Epithelial cell of proximal tubule (primary cell): ENCODE data around the gene P4HA2. TPM values are rescaled to one million over a fixed set of nuclear protein-coding genes. Genes with fewer than 3 reads are reported as not detected.
A peak's percentile ranks its signal among the peaks of the same experiment; 100 is the strongest.

Source experiments
- DNase-seq: peaks from one replicate; pipeline ENCODE4 v3.0.0-alpha.2; 2011; ENCODE audit warnings: low read depth
- H3K4me3 ChIP-seq: 2 replicates; pipeline ENCODE4 v1.5.1; 2011; ENCODE audit warnings: low read depth, mild to moderate bottlenecking, low read length
- total RNA-seq: library from RNA; depleted of rRNA; stranded (reverse); fragments of >200 nt; gene quantifications from 2 replicates; pipeline ENCODE4 v1.2.3, GENCODE V29; 2015
- TF ChIP-seq, protein P1 (sequence below): conservative IDR thresholded peaks from 2 replicates; pipeline ENCODE4 v1.5.1; 2012; ENCODE audit warnings: low read depth, mild to moderate bottlenecking, low read length

P4HA2 gene
- total RNA-seq, 1 donor from 2014 or later = 92.0 TPM

GRCh38 chr5:132267166-132267739 lies 39.6 kb upstream of the P4HA2 start:
- no peak overlapping the region for H3K4me3 ChIP-seq
- DNase-seq = no peak
- TF ChIP-seq, protein P1, sequence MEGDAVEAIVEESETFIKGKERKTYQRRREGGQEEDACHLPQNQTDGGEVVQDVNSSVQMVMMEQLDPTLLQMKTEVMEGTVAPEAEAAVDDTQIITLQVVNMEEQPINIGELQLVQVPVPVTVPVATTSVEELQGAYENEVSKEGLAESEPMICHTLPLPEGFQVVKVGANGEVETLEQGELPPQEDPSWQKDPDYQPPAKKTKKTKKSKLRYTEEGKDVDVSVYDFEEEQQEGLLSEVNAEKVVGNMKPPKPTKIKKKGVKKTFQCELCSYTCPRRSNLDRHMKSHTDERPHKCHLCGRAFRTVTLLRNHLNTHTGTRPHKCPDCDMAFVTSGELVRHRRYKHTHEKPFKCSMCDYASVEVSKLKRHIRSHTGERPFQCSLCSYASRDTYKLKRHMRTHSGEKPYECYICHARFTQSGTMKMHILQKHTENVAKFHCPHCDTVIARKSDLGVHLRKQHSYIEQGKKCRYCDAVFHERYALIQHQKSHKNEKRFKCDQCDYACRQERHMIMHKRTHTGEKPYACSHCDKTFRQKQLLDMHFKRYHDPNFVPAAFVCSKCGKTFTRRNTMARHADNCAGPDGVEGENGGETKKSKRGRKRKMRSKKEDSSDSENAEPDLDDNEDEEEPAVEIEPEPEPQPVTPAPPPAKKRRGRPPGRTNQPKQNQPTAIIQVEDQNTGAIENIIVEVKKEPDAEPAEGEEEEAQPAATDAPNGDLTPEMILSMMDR = no peak

- DNase-seq = no peak
- TF ChIP-seq, protein P1 = no peak
- no peak overlapping the region for H3K4me3 ChIP-seq
Observed at GRCh38 chr5:132266836-132267160, 39.1 kb upstream of the P4HA2 start.

- DNase-seq = no peak
- no peak overlapping the region for H3K4me3 ChIP-seq
- TF ChIP-seq, protein P1 = no peak
Observed at GRCh38 chr5:132266031-132266835, 38.6 kb upstream of the P4HA2 start.

DNA sequence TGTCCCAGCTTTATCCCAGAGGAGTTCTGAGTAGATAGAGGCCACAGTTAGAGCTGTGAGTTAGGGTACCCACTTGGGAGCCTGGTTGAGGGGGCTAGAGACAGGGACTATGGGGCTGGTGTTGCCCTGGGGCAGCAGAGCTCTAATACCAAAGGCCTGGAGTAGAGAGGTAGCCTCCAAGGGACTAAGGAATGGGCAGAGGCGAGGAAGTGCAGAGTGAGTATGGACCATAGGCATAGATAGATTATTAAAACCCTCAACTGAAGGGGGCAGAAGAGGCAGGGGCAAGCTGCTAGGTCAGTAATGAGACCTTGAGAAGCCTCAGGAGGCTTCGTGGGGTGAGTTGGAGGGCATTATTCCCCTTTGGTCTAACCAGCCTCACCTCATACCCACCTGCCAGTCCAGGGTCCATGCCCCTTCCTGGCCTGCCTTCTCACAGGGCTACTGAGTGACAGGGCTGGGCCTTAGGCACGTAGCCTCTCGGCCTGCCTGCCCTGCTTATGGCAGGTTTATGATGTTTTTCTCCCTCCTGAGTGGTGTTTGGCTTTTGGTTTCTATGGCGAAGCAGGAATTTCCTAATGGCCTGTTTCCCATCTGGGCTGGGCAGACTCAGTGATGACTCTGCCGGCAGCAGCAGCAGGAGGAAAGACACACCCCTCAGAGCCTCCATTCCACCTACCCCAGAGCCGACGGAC lies 37.8 kb upstream of the P4HA2 start:
- no peak overlapping the region for H3K4me3 ChIP-seq
- TF ChIP-seq, protein P1 = peak; percentile 13
- DNase-seq = peak; percentile 76

DNA sequence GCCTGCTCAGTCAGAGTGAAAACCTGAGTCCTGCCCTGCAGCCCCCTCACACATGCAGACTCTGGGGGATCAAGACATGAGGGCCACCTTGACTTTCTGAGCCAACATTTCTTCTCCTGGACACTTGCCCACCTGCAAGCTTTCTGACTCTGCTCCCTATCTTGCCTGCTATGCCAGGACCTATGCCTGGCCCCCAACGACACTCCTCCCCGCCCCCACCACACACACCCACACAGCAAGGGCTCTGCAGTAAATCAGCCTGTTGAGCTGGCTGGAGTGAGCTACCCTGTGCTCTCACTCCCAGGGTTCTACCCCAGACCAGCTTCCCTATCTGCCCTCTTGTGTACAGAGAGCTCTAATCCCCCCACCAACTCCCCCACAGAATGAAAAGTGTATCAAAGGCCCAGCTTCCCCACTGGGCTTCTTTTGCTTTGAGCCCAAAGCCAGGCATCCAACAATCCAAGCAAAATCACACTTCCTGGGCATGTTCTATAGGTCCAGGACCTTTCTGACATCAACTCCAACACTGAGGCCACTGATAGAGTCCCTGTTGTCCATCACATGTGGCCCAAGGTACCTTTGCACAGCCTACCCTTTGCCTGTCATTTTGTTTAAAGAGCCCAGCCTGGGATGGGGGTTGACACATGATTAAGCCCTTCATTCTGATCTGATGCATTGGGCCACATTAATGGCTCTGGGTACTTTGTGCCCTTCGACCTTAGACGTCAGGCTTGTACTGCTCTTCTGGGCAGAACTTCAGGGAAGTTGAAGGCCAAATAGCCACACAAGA lies 37.1 kb upstream of the P4HA2 start:
- TF ChIP-seq, protein P1 = no peak
- no peak for DNase-seq
- H3K4me3 ChIP-seq = no peak overlapping the region

DNA sequence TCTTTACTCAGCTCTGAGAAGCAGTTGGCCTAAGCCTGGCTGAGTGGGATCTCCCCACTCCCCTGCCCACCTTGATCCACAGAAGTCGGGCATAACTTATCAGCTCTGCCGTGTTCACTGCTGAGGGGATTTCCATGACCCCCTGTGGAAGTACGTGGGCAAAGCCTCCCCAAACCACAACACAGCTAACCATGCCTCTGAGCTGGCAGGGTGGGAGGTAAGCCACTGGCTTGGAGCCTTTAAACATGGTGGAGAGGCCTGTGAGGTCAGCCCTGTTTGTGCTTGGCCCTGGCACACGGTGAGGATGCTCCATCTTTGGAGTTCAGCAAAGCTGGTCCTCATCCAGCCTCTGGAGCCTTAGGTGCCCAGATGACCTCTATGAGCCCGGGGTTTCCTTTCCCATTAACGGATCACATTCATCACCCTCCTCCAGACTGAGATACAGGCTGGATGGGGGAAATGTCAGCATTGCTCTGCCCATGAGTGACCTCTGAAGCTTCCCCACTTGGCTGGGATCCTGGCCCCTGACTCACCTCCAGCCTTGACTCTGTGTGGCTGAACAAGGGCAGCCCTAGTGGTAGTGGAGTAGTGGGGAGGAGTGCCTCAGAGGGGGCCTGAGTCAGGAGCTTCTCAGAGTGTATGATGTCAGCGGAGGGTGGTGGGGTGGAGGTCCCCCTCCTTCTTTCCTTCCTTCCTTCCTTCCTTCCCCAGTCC lies 36.1 kb upstream of the P4HA2 start:
- DNase-seq = peak; percentile 62
- TF ChIP-seq, protein P1 = peak; percentile 29
- H3K4me3 ChIP-seq = no peak overlapping the region
